Activated CD4-positive, alpha-beta T cell treated with anti-CD3 and anti-CD28 coated beads, Interleukin-2, amount 50 U/mL, for 4 hours (primary cell): ENCODE data around the gene GRID1.
"Not testable (repeated sequence)": the region's sequence is repeated elsewhere in the genome, so short reads cannot be mapped to it uniquely, and the experiment has no call there.

Source experiments
- DNase-seq, 2 experiments: peaks; one replicate each; pipeline ENCODE4 v3.0.0-alpha.2; 2020

GRID1 gene

GRCh38 chr10:86127274-86127819, 239.2 kb downstream of the GRID1 start:
- no peak for DNase-seq

GRCh38 chr10:86124734-86125133, 241.9 kb downstream of the GRID1 start:
- DNase-seq, result no peak

GRCh38 chr10:86123715-86124114, 242.9 kb downstream of the GRID1 start:
- no peak for DNase-seq

DNA sequence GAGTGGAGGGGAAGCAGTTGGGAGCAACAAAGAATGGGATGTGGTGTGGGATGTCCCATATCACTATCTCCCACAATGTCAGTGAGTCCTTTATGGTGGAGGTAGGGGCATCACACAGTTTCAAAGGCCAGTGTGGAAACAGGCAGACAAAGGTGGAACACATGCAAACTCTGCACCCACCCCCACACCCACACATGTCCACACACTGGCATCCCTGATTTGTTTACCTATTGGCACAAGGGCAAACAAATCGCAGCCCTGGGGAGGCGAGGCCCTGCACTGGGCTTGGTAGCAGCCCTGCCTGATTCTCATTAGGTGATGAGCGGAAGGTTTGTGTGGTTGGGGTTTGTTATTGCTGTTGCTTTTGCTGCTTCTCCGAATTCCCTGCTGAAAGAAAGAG, 243.3 kb downstream of the GRID1 start:
- no peak for DNase-seq

- no peak for DNase-seq
Measured at GRCh38 chr10:86122646-86123045, 243.9 kb downstream of the GRID1 start.

- no peak for DNase-seq
Measured at GRCh38 chr10:86121200-86121599, 245.4 kb downstream of the GRID1 start.

DNA sequence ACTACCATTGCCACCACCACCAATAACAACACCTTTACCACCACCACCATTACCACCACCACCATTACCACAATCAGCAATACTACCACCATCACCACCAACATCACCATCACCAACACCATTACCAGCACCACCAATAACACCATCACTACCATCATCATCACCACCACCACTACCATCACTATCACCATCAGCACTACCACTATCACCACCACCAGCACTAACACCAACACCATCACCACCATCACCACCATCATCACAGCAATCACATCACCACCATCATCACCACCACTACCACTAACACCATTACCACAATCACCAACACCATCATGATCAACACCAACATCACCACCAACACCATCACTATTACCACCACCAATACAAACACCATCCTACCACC, 249.5 kb downstream of the GRID1 start:
- DNase-seq, result no peak

GRCh38 chr10:86113983-86114382, 252.6 kb downstream of the GRID1 start:
- DNase-seq, result no peak

- DNase-seq, result no peak
Measured at GRCh38 chr10:86113501-86113900, 253.1 kb downstream of the GRID1 start.

- no peak for DNase-seq
Measured at GRCh38 chr10:86113044-86113443, 253.6 kb downstream of the GRID1 start.

DNA sequence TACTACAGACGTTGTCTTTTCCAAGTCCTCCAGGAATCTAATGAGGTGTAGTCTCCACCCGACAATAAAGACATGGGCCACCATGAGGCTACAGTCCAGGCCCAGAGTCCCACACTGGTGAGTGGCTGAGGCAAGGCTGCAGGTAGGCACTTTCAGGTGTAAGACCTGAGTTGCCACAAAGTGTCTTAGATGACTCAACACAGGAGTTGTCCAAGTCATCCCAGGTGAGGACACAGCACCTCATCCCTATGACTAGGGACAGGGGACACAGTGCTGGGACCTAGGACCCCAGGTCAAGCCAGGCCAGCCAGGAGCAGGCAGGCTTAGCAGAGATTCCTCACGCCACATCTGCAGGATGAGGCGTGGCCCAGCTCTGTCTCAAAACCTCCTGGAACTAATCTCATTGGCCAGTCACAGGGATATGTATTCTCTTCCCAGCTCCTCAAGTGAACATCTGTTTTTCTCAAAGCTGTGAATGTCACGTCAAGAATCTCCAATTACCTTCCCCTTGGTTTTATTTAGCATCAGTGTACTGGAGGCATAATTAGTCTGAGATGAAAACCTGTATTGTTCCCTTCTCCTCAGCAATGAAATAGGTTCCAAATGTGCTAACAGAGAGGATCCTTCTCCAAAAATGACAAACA, 254.6 kb downstream of the GRID1 start:
- no peak for DNase-seq

DNA sequence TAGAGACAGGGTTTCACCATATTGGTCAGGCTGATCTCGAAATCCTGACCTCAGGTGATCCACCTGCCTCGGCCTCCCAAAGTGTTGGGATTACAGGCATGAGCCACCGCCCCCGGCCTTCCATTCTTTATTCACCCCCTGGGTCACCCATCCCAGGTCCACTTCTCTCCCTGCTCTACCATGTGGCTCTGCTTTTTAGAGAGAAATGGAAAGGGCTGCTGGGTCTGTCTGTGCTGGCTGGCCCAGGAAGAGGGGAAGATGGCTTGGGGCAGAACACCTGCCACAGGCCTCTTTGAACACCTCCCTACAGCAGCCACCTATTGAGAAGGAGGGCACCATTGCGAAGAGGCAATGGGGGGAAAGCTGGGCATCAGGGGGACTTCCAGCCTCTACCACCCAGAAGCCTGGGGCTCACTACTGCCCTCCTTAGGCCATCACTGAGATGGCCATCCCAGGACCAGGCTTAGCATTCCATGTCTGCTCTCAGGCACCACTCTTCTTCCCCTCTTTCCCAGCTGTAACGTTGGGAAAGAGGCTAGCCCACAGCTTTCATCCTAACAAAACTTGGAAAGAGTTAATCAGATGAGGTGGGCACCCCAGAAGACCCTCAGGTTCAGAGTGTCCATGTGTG, 256.3 kb downstream of the GRID1 start:
- DNase-seq, result no peak

DNA sequence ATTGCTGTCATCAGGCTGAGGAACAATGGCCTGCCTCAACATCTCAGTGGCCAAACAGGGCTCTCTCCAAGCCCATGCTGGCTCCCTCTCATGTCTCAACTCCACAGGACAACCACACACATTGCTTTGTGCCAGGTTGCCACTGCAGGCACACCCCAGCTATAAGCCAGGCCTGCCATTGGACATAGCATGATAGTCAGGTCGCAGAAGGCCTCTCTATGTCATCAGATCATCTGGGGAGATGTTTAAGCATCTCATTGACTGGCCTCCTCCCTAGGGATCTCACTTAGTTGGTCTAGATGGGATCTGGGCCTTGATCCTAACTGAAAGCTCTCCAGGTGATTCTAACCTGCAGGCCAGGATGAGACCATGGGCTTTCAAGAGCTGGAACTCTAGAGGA, 257.2 kb downstream of the GRID1 start:
- no peak for DNase-seq

GRCh38 chr10:86108696-86109095, 257.9 kb downstream of the GRID1 start:
- DNase-seq, result no peak

DNA sequence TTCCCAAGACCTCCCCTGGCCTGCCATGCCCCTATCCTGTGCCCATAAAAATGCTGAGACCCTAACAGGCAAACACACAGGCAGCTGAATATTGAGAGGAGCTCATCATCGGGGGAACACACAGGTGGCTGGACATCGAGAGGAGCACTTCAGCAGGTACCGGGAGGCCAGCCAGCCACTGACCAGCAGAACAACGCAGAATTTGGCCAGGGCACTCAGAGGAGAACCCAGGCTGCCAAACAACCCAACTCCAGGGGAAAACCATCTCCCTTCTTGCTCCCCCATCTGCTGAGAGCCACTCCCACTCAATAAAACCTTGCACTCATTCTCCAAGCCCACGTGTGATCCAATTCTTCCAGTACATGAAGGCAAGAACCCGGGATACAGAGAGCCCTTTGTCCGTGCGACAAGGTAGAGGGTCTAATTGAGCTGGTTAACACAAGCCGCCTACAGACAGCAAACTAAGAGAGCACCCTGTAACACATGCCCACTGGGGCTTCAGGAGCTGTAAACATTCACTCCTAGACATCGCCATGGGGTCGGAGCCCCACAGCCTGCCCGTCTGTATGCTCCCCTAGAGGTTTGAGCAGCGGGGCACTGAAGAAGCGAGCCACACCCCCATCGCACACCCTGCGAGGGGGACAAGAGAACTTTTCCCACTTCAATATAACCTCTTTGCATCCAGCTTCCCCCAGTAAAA, 258.8 kb downstream of the GRID1 start:
- not testable (repeated sequence) for DNase-seq

DNA sequence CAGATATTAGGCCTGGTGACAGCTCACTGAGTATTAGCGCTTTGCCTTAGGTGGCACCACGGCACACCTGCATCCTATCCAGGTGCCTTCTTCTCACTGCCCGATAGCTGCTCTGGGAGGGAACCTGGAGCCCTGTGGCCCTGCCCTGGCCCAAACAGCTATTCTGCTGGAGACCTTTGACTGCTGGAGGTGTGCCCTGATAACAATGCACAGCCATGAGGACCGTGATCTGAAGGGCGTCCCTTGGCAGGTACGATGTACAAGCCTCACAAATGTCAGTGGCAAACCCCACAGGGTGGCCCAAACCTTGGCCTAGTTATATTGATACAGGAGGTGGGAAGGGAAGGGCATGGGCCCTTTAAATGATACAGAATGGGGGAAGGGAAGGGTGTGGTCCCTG, 259.5 kb downstream of the GRID1 start:
- no peak for DNase-seq

DNA sequence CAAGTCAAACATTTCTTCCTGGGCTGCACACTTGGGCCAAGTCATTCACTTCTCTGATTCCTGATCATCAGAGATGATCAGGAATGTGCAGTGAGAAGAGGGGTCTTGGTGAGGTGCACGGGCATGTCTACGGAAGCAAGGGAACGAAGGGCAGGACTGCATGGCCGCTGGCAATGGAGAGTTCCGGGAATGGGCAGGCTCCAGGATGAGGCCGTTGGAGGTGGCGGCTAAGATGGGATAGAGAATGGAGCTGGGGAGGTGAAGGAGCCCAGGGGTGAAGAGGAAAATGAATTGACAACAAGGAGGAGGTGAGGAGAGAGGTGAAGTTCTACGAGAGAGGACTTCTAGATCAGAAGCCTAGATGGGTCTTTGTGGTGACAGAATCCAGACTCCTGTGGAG, 260.0 kb downstream of the GRID1 start:
- no peak for DNase-seq

- DNase-seq, result no peak
Measured at GRCh38 chr10:86105640-86106039, 261.0 kb downstream of the GRID1 start.

DNA sequence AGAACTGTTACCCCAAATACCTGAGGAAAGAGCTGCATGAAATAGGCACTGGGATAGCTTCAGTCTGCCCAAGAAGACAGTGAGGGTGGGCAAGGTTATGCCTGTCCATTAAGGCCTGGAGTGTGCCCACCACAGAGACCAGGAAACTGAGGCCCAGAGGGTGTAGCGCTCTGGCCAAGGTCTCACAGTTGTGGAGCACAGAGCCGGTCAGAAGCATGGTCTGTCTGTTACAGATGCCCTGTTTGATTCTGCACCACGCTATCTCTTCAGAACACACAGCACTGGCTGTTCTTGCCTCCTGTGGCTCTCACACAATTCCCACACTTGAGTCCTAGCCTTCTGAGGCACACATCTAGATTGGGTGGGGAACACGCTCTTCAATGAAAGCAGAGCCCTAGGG, 261.4 kb downstream of the GRID1 start:
- DNase-seq, result no peak

- DNase-seq, result no peak
Measured at GRCh38 chr10:86104611-86105145, 261.9 kb downstream of the GRID1 start.

GRCh38 chr10:86104156-86104555, 262.4 kb downstream of the GRID1 start:
- no peak for DNase-seq

GRCh38 chr10:86103391-86104101, 263.0 kb downstream of the GRID1 start:
- DNase-seq, result no peak

- no peak for DNase-seq
Measured at GRCh38 chr10:86102451-86102850, 264.1 kb downstream of the GRID1 start.
